HG03175 (cell line): Measurements from ENCODE around the gene HSPB1.
A peak's percentile ranks its signal among the peaks of the same experiment; 100 is the strongest.
"Not testable (repeated sequence)": the region's sequence is repeated elsewhere in the genome, so short reads cannot be mapped to it uniquely, and the experiment has no call there.

Experiments
- ATAC-seq: cut with Tn5 transposase; IDR thresholded peaks from one replicate; pipeline ENCODE4 v1.9.1; 2021; ENCODE audit warnings: mild to moderate bottlenecking, moderate library complexity; ENCODE audit not compliant: unreplicated experiment

The HSPB1 gene

GRCh38 chr7:76302347-76303201 lies at the start of gene HSPB1:
HSPB1 (plus strand) TSS chr7:76302673; CDS start chr7:76302713, 40 bp downstream.
- peak; percentile 63 for ATAC-seq

- ATAC-seq: no peak
Observed at GRCh38 chr7:76254781-76255180, 47.7 kb upstream of the HSPB1 start.

GRCh38 chr7:76257973-76258372 lies 44.5 kb upstream of the HSPB1 start:
- ATAC-seq: no peak

- no peak for ATAC-seq
Observed at GRCh38 chr7:76259124-76260093, 43.1 kb upstream of the HSPB1 start.

GRCh38 chr7:76260171-76260703 lies 42.2 kb upstream of the HSPB1 start:
- ATAC-seq: no peak

GRCh38 chr7:76261329-76261728 lies 41.1 kb upstream of the HSPB1 start:
- no peak for ATAC-seq

- no peak for ATAC-seq
Observed at GRCh38 chr7:76261931-76262330, 40.5 kb upstream of the HSPB1 start.

GRCh38 chr7:76262683-76263402 lies 39.6 kb upstream of the HSPB1 start:
- ATAC-seq: peak; percentile 61

- ATAC-seq: no peak
Observed at GRCh38 chr7:76265299-76265698, 37.2 kb upstream of the HSPB1 start.

- no peak for ATAC-seq
Observed at GRCh38 chr7:76267107-76267893, 35.2 kb upstream of the HSPB1 start.

GRCh38 chr7:76267894-76268183 lies 34.6 kb upstream of the HSPB1 start:
- ATAC-seq: no peak

- ATAC-seq: no peak
Observed at GRCh38 chr7:76268376-76268775, 34.1 kb upstream of the HSPB1 start.

GRCh38 chr7:76269895-76270294 lies 32.6 kb upstream of the HSPB1 start:
- no peak for ATAC-seq

- ATAC-seq: not testable (repeated sequence)
Observed at GRCh38 chr7:76271384-76271783, 31.1 kb upstream of the HSPB1 start.

- no peak for ATAC-seq
Observed at GRCh38 chr7:76272142-76272541, 30.3 kb upstream of the HSPB1 start.

GRCh38 chr7:76272851-76273497 lies 29.5 kb upstream of the HSPB1 start:
- ATAC-seq: no peak

GRCh38 chr7:76273503-76273902 lies 29.0 kb upstream of the HSPB1 start:
- no peak for ATAC-seq

GRCh38 chr7:76278540-76278939 lies 23.9 kb upstream of the HSPB1 start:
- ATAC-seq: no peak

GRCh38 chr7:76280408-76280807 lies 22.1 kb upstream of the HSPB1 start:
- ATAC-seq: no peak
